Measurements from ENCODE around the gene DNAJC13.
A peak's percentile ranks its signal among the peaks of the same experiment; 100 is the strongest.

DNAJC13 gene

GRCh38 chr3:132405609-132406299, 11.5 kb upstream of the DNAJC13 start:
- no peaks in the 10 kb centered on the region for H3K4me1 ChIP-seq (ENCODE audit: control insufficient read depth, insufficient read depth, low read length)
- no peak overlapping the region for H3K4me3 ChIP-seq (ENCODE audit: insufficient read depth, low read depth, low read length)
- no peaks in the 10 kb centered on the region for H3K9me3 ChIP-seq (ENCODE audit: control insufficient read depth, low read length)
- 86 to 95% methylated on average over 4 of the region's 4 CpGs for WGBS, 2 experiments
- no peak overlapping the region for H3K27ac ChIP-seq (ENCODE audit: insufficient read depth, low read depth, low read length, poor library complexity, severe bottlenecking)
- no peaks in the 10 kb centered on the region for H3K27me3 ChIP-seq (ENCODE audit: control insufficient read depth, insufficient read depth, low read length, poor library complexity, severe bottlenecking)
- H3K36me3 ChIP-seq (ENCODE audit: control insufficient read depth, insufficient read depth, low read length) = no peaks in the 10 kb centered on the region

DNA sequence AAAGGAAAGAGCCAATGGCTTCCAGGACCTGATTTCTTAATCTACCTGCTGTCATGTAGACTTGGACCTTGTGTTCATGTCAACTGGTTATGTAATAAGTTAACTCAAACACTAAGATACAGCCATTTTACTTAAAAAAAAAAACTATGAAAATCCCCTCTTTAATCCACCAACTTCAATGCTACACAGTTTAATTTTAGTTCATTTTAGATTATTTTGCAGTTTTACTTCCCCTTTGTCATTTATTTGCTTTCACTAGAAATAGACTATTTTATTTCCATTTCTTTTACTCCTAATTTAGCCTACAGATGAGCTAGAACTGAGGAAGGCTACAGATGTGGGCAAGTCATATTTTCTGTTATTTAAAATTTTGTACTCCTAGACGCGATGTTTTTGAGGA, 10.7 kb upstream of the DNAJC13 start:
- Histone ChIP-seq H3K4me1 (ENCODE audit: control insufficient read depth, insufficient read depth, low read length) (no peaks in the 10 kb centered on the region), H3K9me3 (ENCODE audit: control insufficient read depth, low read length) (no peaks in the 10 kb centered on the region), H3K27ac (ENCODE audit: insufficient read depth, low read depth, low read length, poor library complexity, severe bottlenecking) (no peak overlapping the region), H3K27me3 (ENCODE audit: control insufficient read depth, insufficient read depth, low read length, poor library complexity, severe bottlenecking) (no peaks in the 10 kb centered on the region), H3K36me3 (ENCODE audit: control insufficient read depth, insufficient read depth, low read length) (no peaks in the 10 kb centered on the region), H3K4me3 (ENCODE audit: insufficient read depth, low read depth, low read length) (no peak overlapping the region)
- WGBS, 2 experiments = no CpG with 5 or more reads among the region's 2 CpGs

DNA sequence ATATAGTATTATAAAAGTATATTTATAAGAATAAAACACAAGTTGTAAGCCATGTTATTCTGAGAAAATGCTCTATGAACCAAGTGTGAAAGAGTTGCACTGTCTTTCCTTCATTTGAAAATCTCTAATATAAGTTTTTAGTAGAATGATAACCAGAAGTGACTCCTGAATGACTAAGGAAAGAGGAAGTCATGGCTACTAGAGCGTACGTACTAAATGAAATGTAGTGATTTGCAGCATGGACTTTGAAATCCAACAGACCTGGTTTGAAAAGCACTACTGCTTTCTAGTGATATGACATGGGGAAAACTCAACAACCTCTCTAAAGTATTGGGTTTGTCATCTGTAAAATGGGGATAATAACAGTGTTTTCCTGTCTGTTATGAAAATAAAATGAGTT, 10.3 kb upstream of the DNAJC13 start:
- Histone ChIP-seq H3K9me3 (ENCODE audit: control insufficient read depth, low read length) (no peaks in the 10 kb centered on the region), H3K36me3 (ENCODE audit: control insufficient read depth, insufficient read depth, low read length) (no peaks in the 10 kb centered on the region), H3K4me1 (ENCODE audit: control insufficient read depth, insufficient read depth, low read length) (no peaks in the 10 kb centered on the region), H3K4me3 (ENCODE audit: insufficient read depth, low read depth, low read length) (no peak overlapping the region), H3K27ac (ENCODE audit: insufficient read depth, low read depth, low read length, poor library complexity, severe bottlenecking) (no peak overlapping the region), H3K27me3 (ENCODE audit: control insufficient read depth, insufficient read depth, low read length, poor library complexity, severe bottlenecking) (no peaks in the 10 kb centered on the region)
- 95 to 100% methylated on average over 2 of the region's 2 CpGs for WGBS, 2 experiments

DNA sequence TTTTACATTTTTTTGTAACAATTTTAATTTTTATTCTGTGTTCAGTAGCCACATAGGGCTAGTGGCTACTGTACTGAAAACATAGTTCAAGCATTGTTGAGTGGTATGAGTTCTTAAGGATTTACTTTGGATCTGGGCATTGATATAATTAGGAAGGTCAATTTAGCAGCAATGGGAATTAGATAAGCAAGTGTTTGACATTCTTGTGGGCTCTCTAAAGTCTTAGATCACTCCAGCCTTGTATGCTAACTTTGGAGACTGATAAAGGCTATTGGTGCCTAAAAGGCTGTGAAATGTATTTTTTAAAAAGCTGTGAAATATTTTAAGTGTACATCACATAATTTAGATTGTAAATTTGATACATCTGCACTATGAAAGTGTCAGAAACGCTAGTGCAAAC, 2.5 kb upstream of the DNAJC13 start:
- peaks cover 11% of the 10 kb centered on the region for H3K4me1 ChIP-seq (ENCODE audit: control insufficient read depth, insufficient read depth, low read length)
- WGBS, 2 experiments = 93% methylated on average over 1 of the region's 1 CpG; no CpG with 5 or more reads in 1 of the 2 experiments
- no peak overlapping the region for H3K4me3 ChIP-seq (ENCODE audit: insufficient read depth, low read depth, low read length)

DNA sequence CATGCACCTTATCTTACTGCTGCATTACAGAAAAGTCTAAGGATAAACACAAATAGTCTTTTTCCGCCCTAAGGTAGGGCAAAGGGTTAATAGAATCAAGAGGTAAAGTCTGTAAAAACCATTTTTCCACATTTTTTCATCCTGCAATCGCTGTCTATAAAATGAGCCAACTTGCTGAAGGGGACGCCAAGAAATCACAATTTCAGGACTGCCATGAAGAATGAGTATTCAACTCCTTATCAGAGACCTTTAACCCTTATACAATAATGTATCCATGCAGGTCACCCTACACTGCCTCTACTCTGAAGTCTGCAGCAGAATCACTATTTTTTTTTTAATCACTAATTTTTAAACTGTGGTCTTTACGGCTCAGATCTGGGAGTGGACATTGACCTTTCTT, 1.1 kb upstream of the DNAJC13 start:
- Histone ChIP-seq H3K9me3 (ENCODE audit: control insufficient read depth, low read length) (no peaks in the 10 kb centered on the region), H3K27me3 (ENCODE audit: control insufficient read depth, insufficient read depth, low read length, poor library complexity, severe bottlenecking) (no peaks in the 10 kb centered on the region), H3K4me3 (ENCODE audit: insufficient read depth, low read depth, low read length) (no peak overlapping the region), H3K27ac (ENCODE audit: insufficient read depth, low read depth, low read length, poor library complexity, severe bottlenecking) (no peak overlapping the region), H3K4me1 (ENCODE audit: control insufficient read depth, insufficient read depth, low read length) (peaks cover 13% of the 10 kb centered on the region), H3K36me3 (ENCODE audit: control insufficient read depth, insufficient read depth, low read length) (no peaks in the 10 kb centered on the region)
- 93 to 96% methylated on average over 3 to 4 of the region's 4 CpGs for WGBS, 2 experiments

More for the DNA sequence above, 2.5 kb upstream of the DNAJC13 start:
- Histone ChIP-seq H3K36me3 (ENCODE audit: control insufficient read depth, insufficient read depth, low read length) (no peaks in the 10 kb centered on the region), H3K27me3 (ENCODE audit: control insufficient read depth, insufficient read depth, low read length, poor library complexity, severe bottlenecking) (no peaks in the 10 kb centered on the region), H3K27ac (ENCODE audit: insufficient read depth, low read depth, low read length, poor library complexity, severe bottlenecking) (no peak overlapping the region), H3K9me3 (ENCODE audit: control insufficient read depth, low read length) (no peaks in the 10 kb centered on the region)

- Histone ChIP-seq H3K9me3 (ENCODE audit: control insufficient read depth, low read length) (no peaks in the 10 kb centered on the region), H3K36me3 (ENCODE audit: control insufficient read depth, insufficient read depth, low read length) (no peaks in the 10 kb centered on the region), H3K27me3 (ENCODE audit: control insufficient read depth, insufficient read depth, low read length, poor library complexity, severe bottlenecking) (no peaks in the 10 kb centered on the region), H3K4me3 (ENCODE audit: insufficient read depth, low read depth, low read length) (peak overlapping the region; percentile 100), H3K27ac (ENCODE audit: insufficient read depth, low read depth, low read length, poor library complexity, severe bottlenecking) (peak overlapping the region; percentile 74), H3K4me1 (ENCODE audit: control insufficient read depth, insufficient read depth, low read length) (peaks cover 13% of the 10 kb centered on the region)
- WGBS, 2 experiments = 0 to 1% methylated on average over 26 to 28 of the region's 28 CpGs
These were observed 551 bp downstream of the DNAJC13 start for GRCh38 chr3:132417695-132418411.

- Histone ChIP-seq H3K27ac (ENCODE audit: insufficient read depth, low read depth, low read length, poor library complexity, severe bottlenecking) (no peak overlapping the region), H3K9me3 (ENCODE audit: control insufficient read depth, low read length) (no peaks in the 10 kb centered on the region), H3K36me3 (ENCODE audit: control insufficient read depth, insufficient read depth, low read length) (no peaks in the 10 kb centered on the region), H3K4me1 (ENCODE audit: control insufficient read depth, insufficient read depth, low read length) (peaks cover 13% of the 10 kb centered on the region), H3K4me3 (ENCODE audit: insufficient read depth, low read depth, low read length) (peak overlapping the region; percentile 100), H3K27me3 (ENCODE audit: control insufficient read depth, insufficient read depth, low read length, poor library complexity, severe bottlenecking) (no peaks in the 10 kb centered on the region)
- 60 to 94% methylated on average over 4 of the region's 4 CpGs for WGBS, 2 experiments
These were observed 1.6 kb downstream of the DNAJC13 start for GRCh38 chr3:132418916-132419315.

- WGBS, 2 experiments = 87 to 94% methylated on average over 3 to 4 of the region's 4 CpGs
- Histone ChIP-seq H3K36me3 (ENCODE audit: control insufficient read depth, insufficient read depth, low read length) (no peaks in the 10 kb centered on the region), H3K4me3 (ENCODE audit: insufficient read depth, low read depth, low read length) (no peak overlapping the region), H3K27ac (ENCODE audit: insufficient read depth, low read depth, low read length, poor library complexity, severe bottlenecking) (no peak overlapping the region), H3K27me3 (ENCODE audit: control insufficient read depth, insufficient read depth, low read length, poor library complexity, severe bottlenecking) (no peaks in the 10 kb centered on the region), H3K9me3 (ENCODE audit: control insufficient read depth, low read length) (no peaks in the 10 kb centered on the region), H3K4me1 (ENCODE audit: control insufficient read depth, insufficient read depth, low read length) (peaks cover 13% of the 10 kb centered on the region)
These were observed 4.5 kb downstream of the DNAJC13 start for GRCh38 chr3:132421832-132422231.

- Histone ChIP-seq H3K4me1 (ENCODE audit: control insufficient read depth, insufficient read depth, low read length) (peaks cover 13% of the 10 kb centered on the region), H3K4me3 (ENCODE audit: insufficient read depth, low read depth, low read length) (no peak overlapping the region), H3K36me3 (ENCODE audit: control insufficient read depth, insufficient read depth, low read length) (no peaks in the 10 kb centered on the region), H3K27me3 (ENCODE audit: control insufficient read depth, insufficient read depth, low read length, poor library complexity, severe bottlenecking) (no peaks in the 10 kb centered on the region), H3K9me3 (ENCODE audit: control insufficient read depth, low read length) (no peaks in the 10 kb centered on the region), H3K27ac (ENCODE audit: insufficient read depth, low read depth, low read length, poor library complexity, severe bottlenecking) (no peak overlapping the region)
- WGBS, 2 experiments = 100% methylated on average over 1 of the region's 1 CpG; no CpG with 5 or more reads in 1 of the 2 experiments
These were observed 5.2 kb downstream of the DNAJC13 start for GRCh38 chr3:132422531-132422930.

DNA sequence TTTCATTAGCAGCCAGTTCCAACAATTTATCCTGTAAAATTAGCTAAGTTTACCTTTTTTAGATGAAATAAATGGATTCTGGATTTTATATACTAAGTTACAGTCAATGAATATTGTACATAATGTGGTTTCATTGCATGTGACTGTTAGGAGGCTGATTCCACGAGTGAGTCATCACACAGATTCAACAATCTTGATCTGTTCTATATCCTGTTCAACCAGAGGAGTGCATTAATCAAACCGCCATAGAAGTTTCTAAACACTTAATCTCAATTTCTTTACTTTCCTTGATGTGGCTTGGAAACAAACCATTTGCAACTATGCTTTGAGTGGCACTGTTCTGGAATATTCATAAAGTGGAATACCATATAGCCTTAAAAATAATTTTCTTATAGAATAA, 15.3 kb downstream of the DNAJC13 start:
- Histone ChIP-seq H3K4me3 (ENCODE audit: insufficient read depth, low read depth, low read length) (no peak overlapping the region), H3K27ac (ENCODE audit: insufficient read depth, low read depth, low read length, poor library complexity, severe bottlenecking) (no peak overlapping the region), H3K27me3 (ENCODE audit: control insufficient read depth, insufficient read depth, low read length, poor library complexity, severe bottlenecking) (no peaks in the 10 kb centered on the region), H3K9me3 (ENCODE audit: control insufficient read depth, low read length) (no peaks in the 10 kb centered on the region), H3K36me3 (ENCODE audit: control insufficient read depth, insufficient read depth, low read length) (no peaks in the 10 kb centered on the region), H3K4me1 (ENCODE audit: control insufficient read depth, insufficient read depth, low read length) (no peaks in the 10 kb centered on the region)
- WGBS, 2 experiments = 91 to 94% methylated on average over 2 of the region's 2 CpGs
